ENCODE data around the gene ATG2A.
A peak's percentile ranks its signal among the peaks of the same experiment; 100 is the strongest.

ATG2A gene

GRCh38 chr11:64916775-64917662, at the start of gene ATG2A:
ATG2A (minus strand) TSS chr11:64917209; CDS start chr11:64917135, 74 bp downstream.
- peak; percentile 99 for DNase-seq

GRCh38 chr11:64963072-64963631, 46.1 kb upstream of the ATG2A start:
- DNase-seq, result no peak

GRCh38 chr11:64960719-64961118, 43.7 kb upstream of the ATG2A start:
- DNase-seq, result no peak

GRCh38 chr11:64959498-64959897, 42.5 kb upstream of the ATG2A start:
- DNase-seq, result no peak

- no peak for DNase-seq
Observed at GRCh38 chr11:64954201-64954600, 37.2 kb upstream of the ATG2A start.

- no peak for DNase-seq
Observed at GRCh38 chr11:64951529-64951928, 34.5 kb upstream of the ATG2A start.

- DNase-seq, result no peak
Observed at GRCh38 chr11:64947208-64947814, 30.3 kb upstream of the ATG2A start.

- DNase-seq, result no peak
Observed at GRCh38 chr11:64936539-64936938, 19.5 kb upstream of the ATG2A start.

GRCh38 chr11:64935359-64936081, 18.5 kb upstream of the ATG2A start, which contains the start of gene GPHA2:
GPHA2 (minus strand) TSS chr11:64935893; CDS start chr11:64935460, 433 bp downstream.
- DNase-seq, result no peak

GRCh38 chr11:64934682-64935358, 17.8 kb upstream of the ATG2A start:
- no peak for DNase-seq

GRCh38 chr11:64933935-64934681, 17.1 kb upstream of the ATG2A start:
- DNase-seq, result no peak

GRCh38 chr11:64933213-64933934, 16.4 kb upstream of the ATG2A start:
- DNase-seq, result no peak

GRCh38 chr11:64932324-64932723, 15.3 kb upstream of the ATG2A start:
- DNase-seq, result no peak

GRCh38 chr11:64931290-64931689, 14.3 kb upstream of the ATG2A start:
- no peak for DNase-seq

GRCh38 chr11:64930340-64930739, 13.3 kb upstream of the ATG2A start:
- no peak for DNase-seq

GRCh38 chr11:64929625-64930024, 12.6 kb upstream of the ATG2A start:
- no peak for DNase-seq

- no peak for DNase-seq
Observed at GRCh38 chr11:64928957-64929356, 11.9 kb upstream of the ATG2A start.

GRCh38 chr11:64926689-64927088, 9.7 kb upstream of the ATG2A start:
- no peak for DNase-seq

GRCh38 chr11:64925536-64926436, 8.8 kb upstream of the ATG2A start:
- DNase-seq, result no peak

GRCh38 chr11:64924910-64925284, 7.9 kb upstream of the ATG2A start:
- DNase-seq, result no peak

Measured in stimulated activated CD4-positive, alpha-beta T cell treated with anti-CD3 and anti-CD28 coated beads, Interleukin-2, amount 100 ng/mL, for 48 hours (primary cell).